T-cell (primary cell): ENCODE data around the gene UBA1. TPM values are rescaled to one million over a fixed set of nuclear protein-coding genes. Genes with fewer than 3 reads are reported as not detected.

ENCODE experiments used
- ATAC-seq, 4 experiments: fragments of 200-7000 bp in 3 of 4; fragments of 150-1000 bp in 1 of 4; cut with Tn5 transposase; replicated peaks in 1 of 4; 1 replicate in 3 of 4; 2 replicates in 1 of 4; pipeline ENCODE4 v1.10.0; 2021; ENCODE audit warnings: moderate library complexity in 3 of 4, mild to moderate bottlenecking in 2 of 4, moderate number of reproducible peaks in 1 of 4
- CTCF ChIA-PET, 2 donors: fragments of 300-600 bp; sonication (Branson Sonifier 250); formaldehyde crosslinking; loops; one replicate each; lab custom pipeline; 2022; ENCODE audit warnings: antibody characterized with exemption in 2 of 2; lab: Charles Lee
- POLR2A ChIA-PET, 2 donors: fragments of 300-600 bp; sonication (Branson Sonifier 250); formaldehyde crosslinking; loops; one replicate each; lab custom pipeline; 2022; ENCODE audit warnings: antibody characterized with exemption in 2 of 2; lab: Charles Lee
- DNase-seq, 35 experiments: peaks; one replicate each; pipeline versions ENCODE4 v3.0.0 to v3.0.0-alpha.2; 2013 to 2023
- H3K27ac ChIP-seq: one replicate; pipeline ENCODE4 v1.5.1; 2013; ENCODE audit warnings: low read length
- H3K27me3 ChIP-seq, 2 experiments: replicated peaks in 1 of 2; 1 replicate in 1 of 2; 2 replicates in 1 of 2; pipeline versions ENCODE4 v1.6.1 to v1.7.0; 2013; ENCODE audit warnings: low read length in 1 of 2, mixed read lengths in 1 of 2; ENCODE audit not compliant: control insufficient read depth in 2 of 2, insufficient read depth in 2 of 2; ENCODE audit errors: extremely low read depth in 1 of 2
- H3K36me3 ChIP-seq, 2 donors: 1 replicate in 1 of 2; 2 replicates in 1 of 2; pipeline versions ENCODE4 v1.6.1 to v1.7.0; 2013; ENCODE audit warnings: low read length in 1 of 2; ENCODE audit not compliant: control insufficient read depth in 2 of 2, insufficient read depth in 1 of 2; ENCODE audit errors: extremely low read depth in 1 of 2
- H3K4me1 ChIP-seq, 2 experiments: 1 replicate in 1 of 2; 2 replicates in 1 of 2; pipeline versions ENCODE4 v1.6.1 to v1.7.0; 2013; ENCODE audit warnings: low read length in 2 of 2, mixed read lengths in 1 of 2; ENCODE audit not compliant: insufficient read depth in 2 of 2, control insufficient read depth in 1 of 2; ENCODE audit errors: extremely low read depth in 1 of 2
- H3K4me3 ChIP-seq, 2 donors: 1 replicate in 1 of 2; 2 replicates in 1 of 2; pipeline versions ENCODE4 v1.5.1 to v1.7.0; 2013; ENCODE audit warnings: mild to moderate bottlenecking in 2 of 2, low read length in 1 of 2, moderate library complexity in 1 of 2; ENCODE audit not compliant: control insufficient read depth in 1 of 2; ENCODE audit errors: extremely low read depth in 1 of 2
- H3K9me3 ChIP-seq: 2 replicates; pipeline ENCODE4 v1.7.0; 2013
- H3K27ac Mint-ChIP-seq, 2 donors: one replicate each; pipeline ENCODE4 v1.8.0; 2020 to 2021; ENCODE audit warnings: mild to moderate bottlenecking in 2 of 2, mixed read lengths in 2 of 2
- H3K27me3 Mint-ChIP-seq, 2 donors: one replicate each; pipeline ENCODE4 v1.8.0; 2021 to 2022; ENCODE audit warnings: mixed read lengths in 2 of 2
- H3K36me3 Mint-ChIP-seq: one replicate; pipeline ENCODE4 v1.8.0; 2021; ENCODE audit warnings: mixed read lengths
- H3K4me1 Mint-ChIP-seq, 3 donors: one replicate each; pipeline ENCODE4 v1.8.0; 2020 to 2022; ENCODE audit warnings: mixed read lengths in 3 of 3, mild to moderate bottlenecking in 1 of 3
- H3K4me3 Mint-ChIP-seq, 3 donors: one replicate each; pipeline ENCODE4 v1.8.0; 2020 to 2022; ENCODE audit warnings: mild to moderate bottlenecking in 3 of 3, mixed read lengths in 3 of 3, moderate library complexity in 3 of 3
- H3K9me3 Mint-ChIP-seq, 3 donors: one replicate each; pipeline ENCODE4 v1.8.0; 2020 to 2022; ENCODE audit warnings: mixed read lengths in 3 of 3
- WGBS: methylation state at CpG from one replicate; pipeline ENCODE4 v1.1.5; 2013; ENCODE audit warnings: missing lambda C conversion rate; ENCODE audit not compliant: insufficient coverage; 5-methylcytosine and 5-hydroxymethylcytosine counted together
- total RNA-seq, 35 experiments: library from RNA in 6 of 35; stranded (reverse) in 6 of 35; fragments of 120-200 nt in 1 of 35; gene quantifications; one replicate each; pipeline versions ENCODE4 v1.2.1 to v1.2.4 and lab custom pipeline; 2013 to 2026

Gene UBA1
- total RNA-seq, 5 donors from 2014 or later (not counting 1 experiment from before 2014, with no cell fraction given): 116 to 177 (median 149) TPM

GRCh38 chrX:47232197-47232802 lies 38.7 kb downstream of the UBA1 start:
- Histone ChIP-seq H3K4me1 (peaks cover 2 to 17% of the 10 kb centered on the region in 2 experiments), H3K27me3 (no peaks in the 10 kb centered on the region), H3K27ac (peak overlapping the region; percentile 99), H3K9me3 (no peaks in the 10 kb centered on the region), H3K36me3 (peaks cover 10 to 12% of the 10 kb centered on the region in 2 donors), H3K4me3 (peak overlapping the region; percentile 73 to 95)
- Mint-ChIP-seq H3K27me3 (no peaks in the 10 kb centered on the region), H3K36me3 (peaks cover 9% of the 10 kb centered on the region), H3K4me1 (peaks cover 29 to 32% (median 31%) of the 10 kb centered on the region in 3 donors), H3K4me3 (peak overlapping the region; percentile 92 to 96 (median 94)), H3K9me3 (no peaks in the 10 kb centered on the region), H3K27ac (peak overlapping the region; percentile 99)
- ATAC-seq (no peak), DNase-seq (peak in 2 of 35 experiments; percentile 9 to 16)
- POLR2A ChIA-PET: no interaction called here
- CTCF ChIA-PET: interaction anchor here in 1 of 2 donors (1.6 kb wide), 1 partner anchor 152 kb away, joined by 5 read pairs; no protein-coding TSS in a partner anchor
- 0% methylated on average over 1 of the region's 8 CpGs for WGBS

- ATAC-seq (peak; percentile 20 to 42 (median 40)), DNase-seq (peak in 34 of 35 experiments; percentile 24 to 73 (median 56))
- no peaks in the 10 kb centered on the region for H3K9me3 Mint-ChIP-seq
- Histone ChIP-seq H3K27me3 (no peaks in the 10 kb centered on the region), H3K36me3 (peaks cover 8 to 10% of the 10 kb centered on the region in 2 donors), H3K4me3 (peak within 1 kb of the TSS; percentile 73 to 95), H3K27ac (peak within 1 kb of the TSS; percentile 99), H3K4me1 (peaks cover 2 to 17% of the 10 kb centered on the region in 2 experiments), H3K9me3 (no peaks in the 10 kb centered on the region)
- CTCF ChIA-PET: interaction anchor here in 1 of 2 donors (0.9 to 1.6 kb wide), 2 partner anchors 15 to 152 kb away, joined by 3 to 5 read pairs; no protein-coding TSS in a partner anchor
- H3K36me3 Mint-ChIP-seq: peaks cover 9% of the 10 kb centered on the region
- 0% methylated on average over 24 of the region's 46 CpGs for WGBS
- no peaks in the 10 kb centered on the region for H3K27me3 Mint-ChIP-seq
- peaks cover 29 to 34% (median 32%) of the 10 kb centered on the region in 3 donors for H3K4me1 Mint-ChIP-seq
- POLR2A ChIA-PET: interaction anchor here (0.5 to 1.4 kb wide), 10 partner anchors 9 to 1726 kb away, joined by 3 to 19 read pairs (median 5); partner anchors contain the start of gene CDK16 (in 2 of the 2)
- H3K4me3 Mint-ChIP-seq: peak within 1 kb of the TSS; percentile 92 to 96 (median 94)
- peak within 1 kb of the TSS; percentile 99 for H3K27ac Mint-ChIP-seq
These were observed 39.2 kb downstream of the UBA1 start, which contains the start of gene USP11 for GRCh38 chrX:47232803-47233332. TSS of gene USP11 (plus strand) at chrX:47233009. CDS start at chrX:47233044, 35 bp downstream.

- peak overlapping the region; percentile 99 for H3K27ac ChIP-seq
- peaks cover 29 to 34% (median 32%) of the 10 kb centered on the region in 3 donors for H3K4me1 Mint-ChIP-seq
- H3K27ac Mint-ChIP-seq: peak overlapping the region; percentile 99
- CTCF ChIA-PET: interaction anchor here in 1 of 2 donors (0.9 to 1.6 kb wide), 2 partner anchors 16 to 151 kb away, joined by 3 to 5 read pairs; no protein-coding TSS in a partner anchor
- no peaks in the 10 kb centered on the region for H3K9me3 Mint-ChIP-seq
- peak overlapping the region; percentile 73 to 95 for H3K4me3 ChIP-seq
- no peaks in the 10 kb centered on the region for H3K27me3 ChIP-seq
- peak overlapping the region; percentile 92 to 96 (median 94) for H3K4me3 Mint-ChIP-seq
- peaks cover 5 to 8% of the 10 kb centered on the region in 2 donors for H3K36me3 ChIP-seq
- peaks cover 9% of the 10 kb centered on the region for H3K36me3 Mint-ChIP-seq
- no peaks in the 10 kb centered on the region for H3K9me3 ChIP-seq
- WGBS: 0% methylated on average over 11 of the region's 51 CpGs
- ATAC-seq (peak; percentile 87 to 91 (median 90)), DNase-seq (peak; percentile 81 to 97 (median 95))
- no peaks in the 10 kb centered on the region for H3K27me3 Mint-ChIP-seq
- peaks cover 2 to 17% of the 10 kb centered on the region in 2 experiments for H3K4me1 ChIP-seq
- POLR2A ChIA-PET: interaction anchor here (0.5 to 1.4 kb wide), 11 partner anchors 9 to 1725 kb away, joined by 3 to 19 read pairs (median 5); partner anchors contain the start of genes CDK16 (in 2 of the 2), NDUFB11 (in 1 of the 2) and RBM10 (in 1 of the 2)
These were observed 39.9 kb downstream of the UBA1 start for GRCh38 chrX:47233333-47234113.

- peak overlapping the region; percentile 44 to 52 for H3K27ac Mint-ChIP-seq
- no peaks in the 10 kb centered on the region for H3K9me3 ChIP-seq
- ChIA-PET POLR2A (no interaction called here), CTCF (no interaction called here)
- peaks cover 6% of the 10 kb centered on the region for H3K36me3 Mint-ChIP-seq
- peak overlapping the region; percentile 99 for H3K27ac ChIP-seq
- peaks cover 2 to 17% of the 10 kb centered on the region in 2 experiments for H3K4me1 ChIP-seq
- peak overlapping the region in 1 of 2 donors; percentile 95 for H3K4me3 ChIP-seq
- no peaks in the 10 kb centered on the region for H3K9me3 Mint-ChIP-seq
- H3K4me1 Mint-ChIP-seq: peaks cover 29 to 34% (median 32%) of the 10 kb centered on the region in 3 donors
- DNase-seq: no peak
- no peaks in the 10 kb centered on the region for H3K27me3 ChIP-seq
- peaks cover 0 to under 1% of the 10 kb centered on the region in 2 donors for H3K36me3 ChIP-seq
- peak overlapping the region; percentile 61 to 96 (median 62) for H3K4me3 Mint-ChIP-seq
- peaks cover 0 to 7% of the 10 kb centered on the region in 2 donors for H3K27me3 Mint-ChIP-seq
- no CpG with 5 or more reads among the region's 3 CpGs for WGBS
- ATAC-seq: no peak
These were observed 41.0 kb downstream of the UBA1 start for GRCh38 chrX:47234583-47234982.

- no CpG with 5 or more reads among the region's 4 CpGs for WGBS
- peaks cover 29 to 34% (median 32%) of the 10 kb centered on the region in 3 donors for H3K4me1 Mint-ChIP-seq
- DNase-seq (no peak), ATAC-seq (no peak)
- H3K4me3 Mint-ChIP-seq: peak overlapping the region; percentile 11 to 54 (median 46)
- Histone ChIP-seq H3K27me3 (no peaks in the 10 kb centered on the region), H3K36me3 (peaks cover 0 to 12% of the 10 kb centered on the region in 2 donors), H3K4me3 (no peak overlapping the region), H3K4me1 (peaks cover 2 to 17% of the 10 kb centered on the region in 2 experiments), H3K27ac (no peak overlapping the region), H3K9me3 (no peaks in the 10 kb centered on the region)
- no peaks in the 10 kb centered on the region for H3K9me3 Mint-ChIP-seq
- POLR2A ChIA-PET: interaction anchor here (0.5 to 1.0 kb wide), 2 partner anchors 18 to 421 kb away, joined by 3 to 4 read pairs; partner anchors contain the start of gene CDK16 (in 1 of the 2)
- H3K27ac Mint-ChIP-seq: peak overlapping the region; percentile 11 to 77
- H3K36me3 Mint-ChIP-seq: peaks cover 16% of the 10 kb centered on the region
- CTCF ChIA-PET: interaction anchor here in 1 of 2 donors (0.5 kb wide), 1 partner anchor 12 kb away, joined by 7 read pairs; no protein-coding TSS in a partner anchor
- H3K27me3 Mint-ChIP-seq: peaks cover 0 to 8% of the 10 kb centered on the region in 2 donors
These were observed 42.1 kb downstream of the UBA1 start for GRCh38 chrX:47235691-47236103.
